Mucosa of descending colon (tissue), 3 donors: Measurements from ENCODE around the gene ZNF207. TPM values are rescaled to one million over a fixed set of nuclear protein-coding genes. Genes with fewer than 3 reads are reported as not detected.
A peak's percentile ranks its signal among the peaks of the same experiment; 100 is the strongest.

Source experiments
- ATAC-seq: fragments of 200-7000 bp; cut with Tn5 transposase; one replicate; pipeline ENCODE4 v1.9.1; 2020; ENCODE audit warnings: mild to moderate bottlenecking, moderate library complexity
- DNase-seq, 3 donors: peaks; one replicate each; pipeline ENCODE4 v3.0.0-alpha.2; 2020
- H3K36me3 ChIP-seq: fragments of 200-600 bp; one replicate; pipeline ENCODE4 v1.8.0; 2021; ENCODE audit warnings: low read depth, mild to moderate bottlenecking
- H3K4me1 ChIP-seq: fragments of 200-600 bp; one replicate; pipeline ENCODE4 v1.8.0; 2021; ENCODE audit warnings: low read depth, mild to moderate bottlenecking
- H3K4me3 ChIP-seq: fragments of 200-600 bp; one replicate; pipeline ENCODE4 v1.8.0; 2021; ENCODE audit warnings: mild to moderate bottlenecking
- H3K9me3 ChIP-seq: fragments of 200-600 bp; one replicate; pipeline ENCODE4 v1.8.0; 2021; ENCODE audit warnings: mild to moderate bottlenecking
- intact Hi-C, 2 donors: fragments of 100-400 bp; cut with DNase I in 1 of 2; cut with micrococcal nuclease in 1 of 2; formaldehyde crosslinking; loops; one replicate each; pipeline versions ENCODE4 v1.11.0 to v1.11.1; 2022; cut with DNase I, micrococcal nuclease
- total RNA-seq, 3 donors: library from RNA; stranded (reverse); fragmentation: NEBNext Ultra II Directional in 2 of 3; extraction: Animal tissue kit (Norgen Biotek cat#: 25700) in 2 of 3; gene quantifications; one replicate each; pipeline versions ENCODE4 v1.2.1 to v1.2.4, GENCODE V29; 2021 to 2023
- TF ChIP-seq, protein P1 (sequence below): fragments of 200-600 bp; IDR thresholded peaks from one replicate; pipeline ENCODE4 v1.8.0; 2022; ENCODE audit warnings: antibody characterized with exemption, mild to moderate bottlenecking
- donor health status: DM: no; HTN: no; CAD: no; lungs with moderate emphysema.
- donor health status: DM: no; HTN: no; CAD: no.
- donor health status: DM: no; HTN: yes; CAD: no.

The ZNF207 gene
- total RNA-seq, 3 donors from 2014 or later = 141 to 168 (median 161) TPM

DNA sequence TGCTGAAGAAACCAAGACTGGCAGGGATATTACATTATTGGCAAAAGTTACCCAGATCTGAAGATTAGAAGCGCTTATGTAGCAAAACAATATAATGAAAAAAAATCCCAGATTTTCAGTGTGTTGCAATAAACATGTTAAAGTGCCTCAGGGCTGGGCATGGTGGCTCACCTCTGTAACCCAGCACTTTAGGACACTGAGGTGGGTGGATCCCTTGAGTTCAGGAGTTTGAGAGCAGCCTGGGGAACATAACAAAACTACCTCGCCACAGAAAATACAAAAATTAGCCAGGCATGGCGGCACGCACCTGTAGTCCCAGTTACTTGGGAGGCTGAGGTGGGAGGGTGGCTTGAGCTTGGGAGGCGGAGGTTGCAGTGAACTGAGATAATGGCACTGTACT lies 6.8 kb downstream of the ZNF207 start:
- intact Hi-C loops = no loop called here
- no peak for ATAC-seq
- TF ChIP-seq, protein P1, sequence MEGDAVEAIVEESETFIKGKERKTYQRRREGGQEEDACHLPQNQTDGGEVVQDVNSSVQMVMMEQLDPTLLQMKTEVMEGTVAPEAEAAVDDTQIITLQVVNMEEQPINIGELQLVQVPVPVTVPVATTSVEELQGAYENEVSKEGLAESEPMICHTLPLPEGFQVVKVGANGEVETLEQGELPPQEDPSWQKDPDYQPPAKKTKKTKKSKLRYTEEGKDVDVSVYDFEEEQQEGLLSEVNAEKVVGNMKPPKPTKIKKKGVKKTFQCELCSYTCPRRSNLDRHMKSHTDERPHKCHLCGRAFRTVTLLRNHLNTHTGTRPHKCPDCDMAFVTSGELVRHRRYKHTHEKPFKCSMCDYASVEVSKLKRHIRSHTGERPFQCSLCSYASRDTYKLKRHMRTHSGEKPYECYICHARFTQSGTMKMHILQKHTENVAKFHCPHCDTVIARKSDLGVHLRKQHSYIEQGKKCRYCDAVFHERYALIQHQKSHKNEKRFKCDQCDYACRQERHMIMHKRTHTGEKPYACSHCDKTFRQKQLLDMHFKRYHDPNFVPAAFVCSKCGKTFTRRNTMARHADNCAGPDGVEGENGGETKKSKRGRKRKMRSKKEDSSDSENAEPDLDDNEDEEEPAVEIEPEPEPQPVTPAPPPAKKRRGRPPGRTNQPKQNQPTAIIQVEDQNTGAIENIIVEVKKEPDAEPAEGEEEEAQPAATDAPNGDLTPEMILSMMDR = no peak
- Histone ChIP-seq H3K4me1 (peaks cover 37% of the 10 kb centered on the region), H3K36me3 (peaks cover 15% of the 10 kb centered on the region), H3K4me3 (no peak overlapping the region), H3K9me3 (no peaks in the 10 kb centered on the region)
- no peak for DNase-seq

DNA sequence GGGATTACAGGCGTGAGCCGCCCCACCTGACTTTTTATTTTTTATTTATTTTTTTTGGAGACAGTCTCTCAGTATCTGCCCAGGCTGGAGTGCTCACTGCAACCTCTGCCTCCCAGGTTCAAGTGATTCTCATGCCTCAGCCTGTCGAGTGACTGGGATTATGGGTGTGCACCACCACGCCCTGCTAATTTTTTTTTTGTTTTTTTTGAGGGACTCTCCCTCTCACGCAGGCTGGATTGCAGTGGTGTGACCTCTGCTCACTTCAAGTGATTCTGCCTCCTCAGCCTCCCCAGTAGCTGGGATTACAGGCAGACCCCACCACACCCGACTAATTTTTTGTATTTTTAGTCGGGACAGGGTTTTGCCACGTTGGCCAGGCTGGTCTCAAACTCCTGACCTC lies 7.7 kb downstream of the ZNF207 start:
- intact Hi-C loops = no loop called here
- peak; percentile 44 for ATAC-seq
- TF ChIP-seq, protein P1 = no peak
- H3K9me3 ChIP-seq = no peaks in the 10 kb centered on the region
- H3K4me3 ChIP-seq = no peak overlapping the region
- no peak for DNase-seq
- peaks cover 29% of the 10 kb centered on the region for H3K4me1 ChIP-seq
- H3K36me3 ChIP-seq = peaks cover 18% of the 10 kb centered on the region

DNA sequence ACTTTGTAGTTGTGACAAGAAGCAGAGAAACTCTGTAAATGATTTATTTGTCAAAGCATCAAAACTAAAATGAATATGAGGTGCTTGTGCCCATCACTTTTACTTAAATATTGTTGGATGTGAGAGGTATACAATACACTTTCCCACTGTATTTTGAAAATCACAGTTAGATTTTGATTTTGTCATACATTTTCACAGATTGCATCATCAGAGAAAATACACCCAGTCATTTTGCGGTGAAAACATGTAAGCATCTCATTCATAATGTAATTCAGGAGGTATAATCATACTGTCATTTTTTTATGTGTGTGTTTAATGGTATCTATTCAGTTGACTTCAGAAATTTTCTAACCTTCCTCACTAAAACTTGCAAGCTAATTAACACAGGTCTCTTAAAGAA lies 11.3 kb downstream of the ZNF207 start:
- Histone ChIP-seq H3K4me1 (peaks cover 3% of the 10 kb centered on the region), H3K36me3 (peaks cover 22% of the 10 kb centered on the region), H3K9me3 (no peaks in the 10 kb centered on the region), H3K4me3 (no peak overlapping the region)
- intact Hi-C loops = no loop called here
- ATAC-seq = no peak
- DNase-seq = no peak
- TF ChIP-seq, protein P1 = no peak

DNA sequence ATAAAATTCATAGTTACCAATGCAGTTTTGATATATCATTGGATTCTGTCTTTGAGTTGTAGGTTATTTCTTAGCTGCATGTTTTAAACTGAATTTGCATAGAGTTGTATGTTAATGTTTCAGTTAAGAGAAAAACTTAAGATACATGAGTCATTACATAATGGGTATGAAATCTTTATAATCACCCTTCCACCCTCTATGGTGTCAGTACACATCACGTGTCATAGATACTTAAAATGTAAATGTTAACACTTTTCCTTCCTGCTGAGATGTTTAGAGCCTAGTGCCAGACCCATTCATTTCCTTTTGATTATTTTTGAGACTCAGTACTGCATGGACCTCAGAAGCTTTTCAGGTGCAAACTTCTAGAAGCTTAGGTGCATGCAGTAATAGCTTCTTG lies 20.5 kb downstream of the ZNF207 start:
- peaks cover 15% of the 10 kb centered on the region for H3K36me3 ChIP-seq
- no peaks in the 10 kb centered on the region for H3K9me3 ChIP-seq
- ATAC-seq (no peak), DNase-seq (no peak)
- H3K4me3 ChIP-seq = no peak overlapping the region
- H3K4me1 ChIP-seq = no peaks in the 10 kb centered on the region
- intact Hi-C loops = no loop called here
- TF ChIP-seq, protein P1 = no peak

DNA sequence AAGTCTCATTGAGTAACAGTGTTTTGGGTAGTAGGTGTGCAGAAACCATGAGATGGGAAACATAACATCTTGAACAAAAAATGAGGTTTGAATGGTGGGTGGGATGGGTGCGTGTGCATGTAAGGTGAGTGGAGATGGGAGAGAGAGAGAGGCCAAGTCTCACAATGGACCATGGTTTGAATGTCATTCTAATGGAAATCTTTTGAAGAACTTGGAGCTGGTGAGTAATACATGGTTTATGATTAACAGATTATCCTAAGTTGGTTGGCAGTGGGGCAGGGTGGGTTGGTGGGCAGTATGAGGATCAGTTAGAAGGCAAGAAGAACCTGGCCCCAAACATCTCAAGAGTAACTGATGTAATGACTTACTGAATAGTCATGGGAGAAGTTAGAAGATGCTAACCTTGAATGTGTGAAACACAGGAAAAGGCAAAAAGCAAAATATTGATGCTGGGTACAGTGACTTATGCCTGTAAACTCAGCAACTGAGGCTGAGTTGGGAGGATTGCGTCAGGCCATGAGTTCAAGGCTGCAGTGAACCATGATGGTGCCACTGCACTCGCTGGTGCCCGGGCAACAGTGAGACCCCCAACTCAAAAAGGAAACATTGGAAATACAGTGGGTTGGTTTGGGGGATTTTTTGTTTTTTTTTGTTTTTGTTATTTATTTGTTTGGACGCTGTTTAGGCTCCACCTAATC lies 32.7 kb downstream of the ZNF207 start:
- Histone ChIP-seq H3K4me3 (no peak overlapping the region), H3K36me3 (peaks cover 5% of the 10 kb centered on the region), H3K4me1 (no peaks in the 10 kb centered on the region), H3K9me3 (no peaks in the 10 kb centered on the region)
- TF ChIP-seq, protein P1 = no peak
- intact Hi-C loops = no loop called here
- DNase-seq (no peak), ATAC-seq (peak; percentile 6)
